ENCODE results near the gene FBP2. TPM values are rescaled to one million over a fixed set of nuclear protein-coding genes. Genes with fewer than 3 reads are reported as not detected.

Gene FBP2
- polyA plus RNA-seq, 2 donors, result not detected

DNA sequence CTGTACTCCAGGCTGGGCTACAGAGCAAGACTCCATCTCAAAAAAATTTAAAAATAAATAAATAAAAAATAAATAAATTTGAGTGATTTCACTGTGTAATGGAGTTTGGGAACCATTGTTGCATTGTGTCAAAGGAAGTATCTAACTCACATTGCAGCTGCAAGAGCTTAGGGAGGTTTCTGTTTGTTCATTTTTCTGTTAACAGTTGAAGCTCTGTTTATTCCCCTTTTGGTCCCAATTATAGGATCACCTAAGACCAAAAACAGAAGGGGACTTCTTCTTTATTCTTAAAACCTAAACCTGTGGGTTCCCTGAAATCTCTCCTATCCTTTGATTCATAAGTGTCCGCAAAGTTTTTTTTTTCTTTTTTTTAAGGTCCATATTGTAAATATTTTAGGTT is 67.4 kb downstream of the FBP2 start:
- H3K4me1 ChIP-seq (ENCODE audit: control insufficient read depth in 2 of 2, insufficient read depth in 2 of 2, low read length in 1 of 2), result no peaks in the 10 kb centered on the region
- 95 to 97% methylated on average over 1 of the region's 1 CpG for WGBS, 2 donors
- no peak overlapping the region for H3K27ac ChIP-seq (ENCODE audit: low read depth in 2 of 2, low read length in 1 of 2)
- no peaks in the 10 kb centered on the region for H3K36me3 ChIP-seq (ENCODE audit: control insufficient read depth in 2 of 2, insufficient read depth in 2 of 2, low read length in 1 of 2)
- no peak overlapping the region for H3K4me3 ChIP-seq (ENCODE audit: low read depth in 1 of 2, low read length in 2 of 2)
- no peaks in the 10 kb centered on the region for H3K27me3 ChIP-seq (ENCODE audit: control insufficient read depth in 1 of 2, insufficient read depth in 2 of 2, low read length in 2 of 2)
- no peaks in the 10 kb centered on the region for H3K9me3 ChIP-seq (ENCODE audit: control insufficient read depth in 2 of 2, insufficient read depth in 1 of 2, low read depth in 1 of 2, low read length in 1 of 2)

DNA sequence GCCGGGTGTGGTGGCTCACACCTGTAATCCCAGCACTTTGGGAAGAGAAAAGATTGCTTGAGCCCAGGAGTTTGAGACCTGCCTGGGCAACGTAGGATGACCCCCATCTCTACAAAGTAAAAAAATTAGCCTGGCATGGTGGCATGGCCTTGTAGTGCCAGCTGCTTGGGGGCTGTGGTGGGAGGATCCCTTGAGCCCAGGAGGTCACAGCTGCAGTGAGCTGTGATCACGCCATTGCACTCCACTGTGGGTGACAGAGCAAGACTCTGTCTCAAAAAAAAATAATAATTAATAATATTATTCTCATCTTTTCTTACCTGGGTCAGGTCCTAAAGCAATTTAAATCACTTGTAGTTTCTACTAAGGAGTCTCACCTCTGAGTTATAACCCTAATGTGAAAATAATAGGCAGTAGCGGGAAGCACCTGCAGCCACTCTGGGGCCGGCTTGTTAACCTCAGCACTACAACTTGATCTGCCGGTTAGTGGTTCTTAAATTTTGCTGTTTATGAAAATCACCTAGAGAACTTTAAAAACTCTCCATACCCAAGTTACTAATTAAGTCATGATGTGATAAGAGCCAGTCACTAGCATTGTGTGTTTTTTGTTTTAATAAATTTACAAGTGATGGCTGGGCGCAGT is 68.1 kb downstream of the FBP2 start:
- Histone ChIP-seq H3K4me3 (ENCODE audit: low read depth in 1 of 2, low read length in 2 of 2) (no peak overlapping the region), H3K36me3 (ENCODE audit: control insufficient read depth in 2 of 2, insufficient read depth in 2 of 2, low read length in 1 of 2) (no peaks in the 10 kb centered on the region), H3K27ac (ENCODE audit: low read depth in 2 of 2, low read length in 1 of 2) (no peak overlapping the region), H3K27me3 (ENCODE audit: control insufficient read depth in 1 of 2, insufficient read depth in 2 of 2, low read length in 2 of 2) (no peaks in the 10 kb centered on the region), H3K9me3 (ENCODE audit: control insufficient read depth in 2 of 2, insufficient read depth in 1 of 2, low read depth in 1 of 2, low read length in 1 of 2) (no peaks in the 10 kb centered on the region), H3K4me1 (ENCODE audit: control insufficient read depth in 2 of 2, insufficient read depth in 2 of 2, low read length in 1 of 2) (no peaks in the 10 kb centered on the region)
- 89 to 90% methylated on average over 7 of the region's 7 CpGs for WGBS, 2 donors

DNA sequence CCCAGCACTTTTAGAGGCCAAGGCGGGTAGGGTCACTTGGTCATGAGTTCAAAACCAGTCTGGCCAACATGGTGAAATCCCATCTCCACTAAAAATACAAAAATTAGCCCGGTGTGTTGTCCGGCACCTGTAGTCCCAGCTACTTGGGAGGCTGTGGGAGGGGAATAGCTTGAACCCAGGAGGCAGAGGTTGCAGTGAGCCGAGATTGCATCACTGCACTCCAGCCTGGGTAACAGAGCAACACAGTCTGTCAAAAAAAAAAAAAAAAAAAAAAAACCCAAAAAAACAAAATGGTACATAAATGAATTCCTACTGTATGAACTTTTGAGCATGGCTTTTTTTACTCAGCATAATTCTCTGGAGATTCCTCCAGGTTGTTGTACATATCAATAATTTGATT is 76.4 kb downstream of the FBP2 start:
- H3K4me3 ChIP-seq (ENCODE audit: low read depth in 1 of 2, low read length in 2 of 2), result no peak overlapping the region
- H3K27ac ChIP-seq (ENCODE audit: low read depth in 2 of 2, low read length in 1 of 2), result no peak overlapping the region
- H3K9me3 ChIP-seq (ENCODE audit: control insufficient read depth in 2 of 2, insufficient read depth in 1 of 2, low read depth in 1 of 2, low read length in 1 of 2), result no peaks in the 10 kb centered on the region
- no peaks in the 10 kb centered on the region for H3K27me3 ChIP-seq (ENCODE audit: control insufficient read depth in 1 of 2, insufficient read depth in 2 of 2, low read length in 2 of 2)
- H3K4me1 ChIP-seq (ENCODE audit: control insufficient read depth in 2 of 2, insufficient read depth in 2 of 2, low read length in 1 of 2), result no peaks in the 10 kb centered on the region
- 87 to 95% methylated on average over 4 of the region's 4 CpGs for WGBS, 2 donors
- no peaks in the 10 kb centered on the region for H3K36me3 ChIP-seq (ENCODE audit: control insufficient read depth in 2 of 2, insufficient read depth in 2 of 2, low read length in 1 of 2)

DNA sequence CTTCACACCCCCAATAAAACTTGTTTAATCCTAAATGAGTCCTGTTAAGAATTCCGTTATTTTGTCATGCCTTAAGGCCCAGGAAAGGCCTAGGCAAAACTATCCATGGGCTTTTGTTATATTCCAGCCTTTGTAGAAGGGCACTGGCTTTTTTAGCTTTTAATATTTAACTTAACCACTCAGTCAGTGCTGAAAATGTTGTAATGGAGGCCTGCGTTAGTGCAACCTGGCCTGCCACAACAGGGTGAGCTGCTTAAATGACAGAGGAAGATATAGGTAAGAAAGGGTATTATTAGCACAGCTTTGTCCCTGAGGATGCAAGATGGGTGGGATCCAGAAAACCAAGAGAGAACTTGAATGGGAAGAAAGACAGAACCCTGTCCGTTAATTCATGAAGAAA is 78.9 kb downstream of the FBP2 start:
- 86 to 88% methylated on average over 3 of the region's 3 CpGs for WGBS, 2 donors
- no peak overlapping the region for H3K4me3 ChIP-seq (ENCODE audit: low read depth in 1 of 2, low read length in 2 of 2)
- no peaks in the 10 kb centered on the region for H3K36me3 ChIP-seq (ENCODE audit: control insufficient read depth in 2 of 2, insufficient read depth in 2 of 2, low read length in 1 of 2)
- no peaks in the 10 kb centered on the region for H3K4me1 ChIP-seq (ENCODE audit: control insufficient read depth in 2 of 2, insufficient read depth in 2 of 2, low read length in 1 of 2)
- no peak overlapping the region for H3K27ac ChIP-seq (ENCODE audit: low read depth in 2 of 2, low read length in 1 of 2)
- H3K9me3 ChIP-seq (ENCODE audit: control insufficient read depth in 2 of 2, insufficient read depth in 1 of 2, low read depth in 1 of 2, low read length in 1 of 2), result no peaks in the 10 kb centered on the region
- H3K27me3 ChIP-seq (ENCODE audit: control insufficient read depth in 1 of 2, insufficient read depth in 2 of 2, low read length in 2 of 2), result no peaks in the 10 kb centered on the region

DNA sequence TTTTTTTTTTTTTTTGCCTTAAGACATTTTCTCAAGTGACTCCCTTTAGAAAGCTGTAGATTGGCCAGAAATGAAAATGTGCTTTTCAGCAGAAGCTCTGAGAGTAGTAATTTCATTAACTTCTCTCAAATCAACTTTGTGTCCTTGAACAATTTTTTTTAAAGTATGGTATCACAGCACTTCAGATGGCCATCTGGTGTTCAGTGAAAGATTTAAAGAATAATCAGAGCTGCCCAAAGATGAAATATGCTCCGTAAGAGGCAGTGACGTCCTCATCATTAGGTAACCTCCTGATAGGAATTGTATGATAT is 81.7 kb downstream of the FBP2 start:
- Histone ChIP-seq H3K9me3 (ENCODE audit: control insufficient read depth in 2 of 2, insufficient read depth in 1 of 2, low read depth in 1 of 2, low read length in 1 of 2) (no peaks in the 10 kb centered on the region), H3K4me3 (ENCODE audit: low read depth in 1 of 2, low read length in 2 of 2) (no peak overlapping the region), H3K27me3 (ENCODE audit: control insufficient read depth in 1 of 2, insufficient read depth in 2 of 2, low read length in 2 of 2) (no peaks in the 10 kb centered on the region), H3K4me1 (ENCODE audit: control insufficient read depth in 2 of 2, insufficient read depth in 2 of 2, low read length in 1 of 2) (no peaks in the 10 kb centered on the region), H3K27ac (ENCODE audit: low read depth in 2 of 2, low read length in 1 of 2) (no peak overlapping the region), H3K36me3 (ENCODE audit: control insufficient read depth in 2 of 2, insufficient read depth in 2 of 2, low read length in 1 of 2) (no peaks in the 10 kb centered on the region)
- WGBS, 2 donors, result 73 to 79% methylated on average over 2 of the region's 2 CpGs

DNA sequence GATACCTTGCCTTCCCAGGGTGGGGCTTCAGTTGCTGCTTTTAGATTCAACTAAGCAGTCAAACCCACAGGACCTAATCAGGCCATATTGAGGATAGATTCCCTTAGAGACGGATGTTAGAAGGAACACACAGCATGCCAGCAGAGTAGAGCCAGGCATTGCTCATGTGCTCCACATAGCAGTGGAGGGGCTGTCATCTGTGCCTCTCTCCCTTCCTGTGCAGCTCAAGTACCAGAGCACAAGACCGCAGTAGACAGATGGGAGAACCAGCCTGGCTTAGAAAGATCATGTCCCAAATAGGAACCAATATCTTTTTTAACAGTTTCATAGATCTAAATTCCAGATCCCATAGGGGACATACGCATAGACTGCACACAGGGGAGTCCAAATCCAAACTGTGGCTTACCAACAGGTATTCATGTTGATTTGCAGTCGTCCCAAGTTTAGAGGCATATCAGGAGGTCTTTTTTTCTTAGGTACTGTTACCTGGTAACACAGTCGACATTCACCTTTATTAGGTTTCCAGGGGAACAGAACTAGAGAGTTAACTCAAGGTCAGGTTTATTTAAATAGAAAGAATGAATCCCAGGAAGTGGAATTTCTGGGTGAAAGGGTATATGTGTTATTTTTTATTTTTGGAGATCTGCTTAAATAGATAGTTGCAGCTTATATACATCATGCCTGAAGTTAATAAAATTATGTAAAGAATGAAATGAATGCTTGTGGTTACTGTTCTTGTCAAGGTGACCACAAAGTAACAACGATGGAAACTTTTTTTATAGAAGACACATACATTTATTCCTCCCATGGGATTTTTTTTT is 82.3 kb downstream of the FBP2 start:
- Histone ChIP-seq H3K27ac (ENCODE audit: low read depth in 2 of 2, low read length in 1 of 2) (no peak overlapping the region), H3K4me1 (ENCODE audit: control insufficient read depth in 2 of 2, insufficient read depth in 2 of 2, low read length in 1 of 2) (no peaks in the 10 kb centered on the region), H3K36me3 (ENCODE audit: control insufficient read depth in 2 of 2, insufficient read depth in 2 of 2, low read length in 1 of 2) (no peaks in the 10 kb centered on the region), H3K27me3 (ENCODE audit: control insufficient read depth in 1 of 2, insufficient read depth in 2 of 2, low read length in 2 of 2) (no peaks in the 10 kb centered on the region), H3K4me3 (ENCODE audit: low read depth in 1 of 2, low read length in 2 of 2) (no peak overlapping the region), H3K9me3 (ENCODE audit: control insufficient read depth in 2 of 2, insufficient read depth in 1 of 2, low read depth in 1 of 2, low read length in 1 of 2) (no peaks in the 10 kb centered on the region)
- 51 to 55% methylated on average over 6 of the region's 6 CpGs for WGBS, 2 donors

Other genes with a start within 250 kb of the FBP2 start
- gene PCAT7, start 38.7 kb downstream of the FBP2 start, polyA plus RNA-seq, result under 1 TPM in 1 of 2 donors, not detected in 1; 0.01 TPM
- 1 to 10 TPM; 1.4 to 5.7 TPM for gene FBP1, start 45.7 kb upstream of the FBP2 start, polyA plus RNA-seq
- 100 to 1,000 TPM in 1 of 2 donors, 10 to 100 TPM in 1; 99.6 to 111 TPM for gene AOPEP, start 132.9 kb upstream of the FBP2 start, polyA plus RNA-seq